H9 (cell line): ENCODE data around the gene PMEPA1. TPM values are rescaled to one million over a fixed set of nuclear protein-coding genes. Genes with fewer than 3 reads are reported as not detected.

ENCODE experiments used
- DNase-seq: peaks from one replicate; pipeline ENCODE4 v3.0.0-alpha.2; 2017
- H2AFZ ChIP-seq: one replicate; pipeline ENCODE4 v1.6.1; 2013; ENCODE audit warnings: mild to moderate bottlenecking, low read length, control low read depth, moderate library complexity
- H2AK5ac ChIP-seq: 2 replicates; pipeline ENCODE4 v1.6.1; 2013; ENCODE audit warnings: low read length, control low read depth, mixed read lengths; ENCODE audit not compliant: insufficient read length
- H2BK120ac ChIP-seq: one replicate; pipeline ENCODE4 v1.6.1; 2013; ENCODE audit warnings: low read depth, mild to moderate bottlenecking, low read length, control low read depth, inconsistent platforms; ENCODE audit not compliant: poor library complexity, severe bottlenecking
- H2BK12ac ChIP-seq: 2 replicates; pipeline ENCODE4 v1.6.1; 2013; ENCODE audit warnings: low read length, control low read depth, mixed read lengths, low read depth; ENCODE audit not compliant: insufficient read length
- H2BK15ac ChIP-seq: 2 replicates; pipeline ENCODE4 v1.6.1; 2013; ENCODE audit warnings: low read depth, low read length, control low read depth
- H2BK20ac ChIP-seq: one replicate; pipeline ENCODE4 v1.6.1; 2013; ENCODE audit warnings: low read depth, mild to moderate bottlenecking, low read length, control low read depth, inconsistent platforms; ENCODE audit not compliant: poor library complexity, severe bottlenecking
- H2BK5ac ChIP-seq: 2 replicates; pipeline ENCODE4 v1.6.1; 2013; ENCODE audit warnings: low read length, control low read depth, mixed read lengths; ENCODE audit not compliant: insufficient read length
- H3K14ac ChIP-seq: 2 replicates; pipeline ENCODE4 v1.6.1; 2013; ENCODE audit warnings: low read length, control low read depth; ENCODE audit not compliant: insufficient read depth
- H3K18ac ChIP-seq: 2 replicates; pipeline ENCODE4 v1.6.1; 2013; ENCODE audit warnings: low read depth, mild to moderate bottlenecking, mixed read lengths, low read length, control low read depth; ENCODE audit not compliant: insufficient read length
- H3K23ac ChIP-seq: 2 replicates; pipeline ENCODE4 v1.6.1; 2013; ENCODE audit warnings: low read length, control low read depth, mixed read lengths, low read depth; ENCODE audit not compliant: insufficient read length
- H3K23me2 ChIP-seq: 2 replicates; pipeline ENCODE4 v1.6.1; 2013; ENCODE audit warnings: low read depth, mild to moderate bottlenecking, mixed read lengths, low read length, control low read depth; ENCODE audit not compliant: insufficient read length, poor library complexity, severe bottlenecking
- H3K27ac ChIP-seq: 2 replicates; pipeline ENCODE4 v1.5.1; 2013; ENCODE audit warnings: low read length, control low read depth, mixed read lengths, low read depth; ENCODE audit not compliant: insufficient read length
- H3K27me3 ChIP-seq: 2 replicates; pipeline ENCODE4 v1.6.1; 2013; ENCODE audit warnings: low read length, control low read depth, inconsistent platforms; ENCODE audit not compliant: insufficient read depth
- H3K4ac ChIP-seq: 2 replicates; pipeline ENCODE4 v1.6.1; 2013; ENCODE audit warnings: low read depth, mild to moderate bottlenecking, control low read depth, inconsistent platforms, low read length, moderate library complexity
- H3K4me1 ChIP-seq: 2 replicates; pipeline ENCODE4 v1.6.1; 2013; ENCODE audit warnings: low read length, control low read depth, inconsistent platforms; ENCODE audit not compliant: insufficient read depth
- H3K4me2 ChIP-seq: 2 replicates; pipeline ENCODE4 v1.6.1; 2013; ENCODE audit warnings: low read length, control low read depth, mixed read lengths; ENCODE audit not compliant: insufficient read length, insufficient read depth
- H3K56ac ChIP-seq: 2 replicates; pipeline ENCODE4 v1.6.1; 2013; ENCODE audit warnings: low read depth, mild to moderate bottlenecking, mixed read lengths, low read length, control low read depth; ENCODE audit not compliant: insufficient read length
- H3K79me1 ChIP-seq: 2 replicates; pipeline ENCODE4 v1.6.1; 2013; ENCODE audit warnings: low read depth, mild to moderate bottlenecking, moderate library complexity, low read length, control low read depth, inconsistent platforms; ENCODE audit not compliant: insufficient read depth, poor library complexity, severe bottlenecking
- H3K79me2 ChIP-seq: 2 replicates; pipeline ENCODE4 v1.6.1; 2013; ENCODE audit warnings: low read length, control low read depth, inconsistent platforms; ENCODE audit not compliant: insufficient read depth
- H3K9ac ChIP-seq: 2 replicates; pipeline ENCODE4 v1.6.1; 2013; ENCODE audit warnings: low read length, control low read depth, mixed read lengths; ENCODE audit not compliant: insufficient read length; ENCODE audit errors: extremely low read depth
- H3K9me3 ChIP-seq: one replicate; pipeline ENCODE4 v1.6.1; 2013; ENCODE audit warnings: low read depth, low read length, inconsistent platforms; ENCODE audit not compliant: control insufficient read depth
- H3T11ph ChIP-seq: one replicate; pipeline ENCODE4 v1.6.1; 2013; ENCODE audit warnings: mild to moderate bottlenecking, low read length, control low read depth, inconsistent platforms
- H4K20me1 ChIP-seq: one replicate; pipeline ENCODE4 v1.6.1; 2013; ENCODE audit not compliant: control insufficient read depth, insufficient read length, insufficient read depth
- H4K5ac ChIP-seq: 2 replicates; pipeline ENCODE4 v1.6.1; 2013; ENCODE audit warnings: low read depth, mild to moderate bottlenecking, mixed read lengths, low read length, control low read depth; ENCODE audit not compliant: insufficient read length
- H4K8ac ChIP-seq: replicated peaks from 2 replicates; pipeline ENCODE4 v1.6.1; 2013; ENCODE audit warnings: low read length, control low read depth, mixed read lengths, low read depth; ENCODE audit not compliant: insufficient read length
- H4K91ac ChIP-seq: 2 replicates; pipeline ENCODE4 v1.6.1; 2013; ENCODE audit warnings: low read depth, mild to moderate bottlenecking, moderate library complexity, mixed read lengths, low read length, control low read depth; ENCODE audit not compliant: insufficient read length
- H3K27ac Mint-ChIP-seq, 3 experiments: 2 replicates in 2 of 3; 3 replicates in 1 of 3; pipeline ENCODE4 v1.8.0; 2020 to 2021; ENCODE audit warnings: mixed read lengths in 3 of 3, mild to moderate bottlenecking in 1 of 3, moderate library complexity in 1 of 3
- H3K27me3 Mint-ChIP-seq: 2 replicates; pipeline ENCODE4 v1.8.0; 2021; ENCODE audit warnings: low read depth, mild to moderate bottlenecking, moderate library complexity, mixed read lengths
- H3K36me3 Mint-ChIP-seq, 3 experiments: 2 replicates in 2 of 3; 3 replicates in 1 of 3; pipeline ENCODE4 v1.8.0; 2020 to 2021; ENCODE audit warnings: low read depth in 3 of 3, mixed read lengths in 3 of 3; ENCODE audit not compliant: insufficient read depth in 1 of 3
- H3K4me1 Mint-ChIP-seq, 2 experiments: 2 replicates each; pipeline ENCODE4 v1.8.0; 2020; ENCODE audit warnings: mixed read lengths in 2 of 2
- H3K4me3 Mint-ChIP-seq, 2 experiments: 2 replicates in 1 of 2; 3 replicates in 1 of 2; pipeline ENCODE4 v1.8.0; 2020 to 2021; ENCODE audit warnings: mild to moderate bottlenecking in 2 of 2, mixed read lengths in 2 of 2, moderate library complexity in 1 of 2
- H3K9me3 Mint-ChIP-seq, 2 experiments: 2 replicates in 1 of 2; 3 replicates in 1 of 2; pipeline ENCODE4 v1.8.0; 2020; ENCODE audit warnings: mild to moderate bottlenecking in 2 of 2, mixed read lengths in 2 of 2, moderate library complexity in 1 of 2
- WGBS: extraction: QIAGEN DNeasy Blood & Tissue Kit; methylation state at CpG from one replicate; pipeline ENCODE4 v1.1.7; 2013; ENCODE audit warnings: missing lambda C conversion rate, low lambda C conversion rate, mixed read lengths; ENCODE audit not compliant: insufficient read length; ENCODE audit errors: extremely low coverage; 5-methylcytosine and 5-hydroxymethylcytosine counted together
- total RNA-seq: library from RNA; stranded (reverse); gene quantifications from 2 replicates; pipeline ENCODE4 v1.2.1, GENCODE V29; 2021
- TF ChIP-seq, protein P1 (sequence below): fragments of 200-600 bp; sonication (generic); conservative IDR thresholded peaks from 3 replicates; pipeline ENCODE4 v1.8.0; 2021; ENCODE audit warnings: antibody characterized with exemption, mild to moderate bottlenecking

PMEPA1 gene
- total RNA-seq, 1 experiment from 2014 or later, result 34.6 TPM

GRCh38 chr20:57727863-57728262 is 18.0 kb upstream of the PMEPA1 start:
- TF ChIP-seq, protein P1, sequence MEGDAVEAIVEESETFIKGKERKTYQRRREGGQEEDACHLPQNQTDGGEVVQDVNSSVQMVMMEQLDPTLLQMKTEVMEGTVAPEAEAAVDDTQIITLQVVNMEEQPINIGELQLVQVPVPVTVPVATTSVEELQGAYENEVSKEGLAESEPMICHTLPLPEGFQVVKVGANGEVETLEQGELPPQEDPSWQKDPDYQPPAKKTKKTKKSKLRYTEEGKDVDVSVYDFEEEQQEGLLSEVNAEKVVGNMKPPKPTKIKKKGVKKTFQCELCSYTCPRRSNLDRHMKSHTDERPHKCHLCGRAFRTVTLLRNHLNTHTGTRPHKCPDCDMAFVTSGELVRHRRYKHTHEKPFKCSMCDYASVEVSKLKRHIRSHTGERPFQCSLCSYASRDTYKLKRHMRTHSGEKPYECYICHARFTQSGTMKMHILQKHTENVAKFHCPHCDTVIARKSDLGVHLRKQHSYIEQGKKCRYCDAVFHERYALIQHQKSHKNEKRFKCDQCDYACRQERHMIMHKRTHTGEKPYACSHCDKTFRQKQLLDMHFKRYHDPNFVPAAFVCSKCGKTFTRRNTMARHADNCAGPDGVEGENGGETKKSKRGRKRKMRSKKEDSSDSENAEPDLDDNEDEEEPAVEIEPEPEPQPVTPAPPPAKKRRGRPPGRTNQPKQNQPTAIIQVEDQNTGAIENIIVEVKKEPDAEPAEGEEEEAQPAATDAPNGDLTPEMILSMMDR, result no peak
- no peaks in the 10 kb centered on the region for H3K9me3 ChIP-seq
- no peak overlapping the region for H4K5ac ChIP-seq
- H3K27ac ChIP-seq, result no peak overlapping the region
- H3K23ac ChIP-seq, result no peak overlapping the region
- no peak overlapping the region for H2BK120ac ChIP-seq
- H3K27me3 Mint-ChIP-seq, result peaks cover 5% of the 10 kb centered on the region
- H3K9me3 Mint-ChIP-seq, result no peaks in the 10 kb centered on the region
- no peak overlapping the region for H3K14ac ChIP-seq
- H4K8ac ChIP-seq, result no peak overlapping the region
- no peak overlapping the region for H3K18ac ChIP-seq
- no peaks in the 10 kb centered on the region for H3K36me3 Mint-ChIP-seq
- peaks cover under 1% of the 10 kb centered on the region; the same call in 1 of the 2 replicates for H3K4me1 ChIP-seq
- H3K56ac ChIP-seq, result no peak overlapping the region
- no peak overlapping the region for H3K9ac ChIP-seq
- H3K23me2 ChIP-seq, result no peaks in the 10 kb centered on the region
- H3K79me1 ChIP-seq, result no peaks in the 10 kb centered on the region
- no peak overlapping the region for H3K4me2 ChIP-seq
- H2BK15ac ChIP-seq, result no peak overlapping the region
- no peaks in the 10 kb centered on the region for H4K20me1 ChIP-seq
- H3K27me3 ChIP-seq, result no peaks in the 10 kb centered on the region
- H2AFZ ChIP-seq, result no peak overlapping the region
- H3K27ac Mint-ChIP-seq, result no peak overlapping the region
- H3K79me2 ChIP-seq, result no peaks in the 10 kb centered on the region
- DNase-seq, result no peak
- no peak overlapping the region for H3K4me3 Mint-ChIP-seq
- H2BK5ac ChIP-seq, result no peak overlapping the region
- H3K4me1 Mint-ChIP-seq, result peaks cover 7% of the 10 kb centered on the region in 2 experiments
- no peak overlapping the region for H4K91ac ChIP-seq
- no peak overlapping the region for H3T11ph ChIP-seq
- no peak overlapping the region for H3K4ac ChIP-seq
- no peak overlapping the region for H2AK5ac ChIP-seq
- no peak overlapping the region for H2BK12ac ChIP-seq
- no CpG with 5 or more reads among the region's 3 CpGs for WGBS
- H2BK20ac ChIP-seq, result no peak overlapping the region
